ENCODE results near the gene PSMD9. TPM values are rescaled to one million over a fixed set of nuclear protein-coding genes. Genes with fewer than 3 reads are reported as not detected.

The PSMD9 gene
- total RNA-seq, 4 donors from 2014 or later = 2.4 to 312 (median 46.0) TPM

GRCh38 chr12:121958541-121959240 lies 70.1 kb downstream of the PSMD9 start:
- no peaks in the 10 kb centered on the region for H3K27me3 ChIP-seq
- intact Hi-C loops (cut with DNase I; ENCODE audit: low total_unique reads) = no loop called here
- no peaks in the 10 kb centered on the region for H3K4me1 ChIP-seq
- no peaks in the 10 kb centered on the region for H3K9me3 ChIP-seq
- no peak overlapping the region for H3K4me3 ChIP-seq
- no peaks in the 10 kb centered on the region for H3K36me3 ChIP-seq
- no peak overlapping the region for H3K27ac ChIP-seq
- TF ChIP-seq CTCF (IDR thresholded peaks at IDR 0.05) (no peak), POLR2A (IDR thresholded peaks at IDR 0.05) (no peak)
- DNase-seq = no peak

- no peaks in the 10 kb centered on the region for H3K9me3 ChIP-seq
- H3K27ac ChIP-seq = no peak overlapping the region
- intact Hi-C loops (cut with DNase I; ENCODE audit: low total_unique reads) = no loop called here
- no peaks in the 10 kb centered on the region for H3K36me3 ChIP-seq
- H3K27me3 ChIP-seq = no peaks in the 10 kb centered on the region
- no peak for DNase-seq
- no peak overlapping the region for H3K4me3 ChIP-seq
- no peak for TF ChIP-seq POLR2A (IDR thresholded peaks at IDR 0.05)
- no peak for TF ChIP-seq CTCF (IDR thresholded peaks at IDR 0.05)
- no peaks in the 10 kb centered on the region for H3K4me1 ChIP-seq
These were observed 72.0 kb downstream of the PSMD9 start for GRCh38 chr12:121960541-121960940.

GRCh38 chr12:121961195-121961879 lies 72.7 kb downstream of the PSMD9 start:
- Histone ChIP-seq H3K27ac (no peak overlapping the region), H3K27me3 (no peaks in the 10 kb centered on the region), H3K4me3 (no peak overlapping the region), H3K36me3 (no peaks in the 10 kb centered on the region), H3K9me3 (no peaks in the 10 kb centered on the region), H3K4me1 (no peaks in the 10 kb centered on the region)
- intact Hi-C loops (cut with DNase I; ENCODE audit: low total_unique reads) = no loop called here
- no peak for DNase-seq
- TF ChIP-seq POLR2A (IDR thresholded peaks at IDR 0.05) = no peak

- TF ChIP-seq CTCF (IDR thresholded peaks at IDR 0.05) (no peak), POLR2A (IDR thresholded peaks at IDR 0.05) (no peak)
- Histone ChIP-seq H3K27ac (no peak overlapping the region), H3K4me1 (no peaks in the 10 kb centered on the region), H3K9me3 (no peaks in the 10 kb centered on the region), H3K27me3 (no peaks in the 10 kb centered on the region), H3K36me3 (no peaks in the 10 kb centered on the region), H3K4me3 (no peak overlapping the region)
- intact Hi-C loops (cut with DNase I; ENCODE audit: low total_unique reads) = no loop called here
- DNase-seq = no peak
These were observed 74.9 kb downstream of the PSMD9 start for GRCh38 chr12:121963341-121964018.

- DNase-seq = no peak
- Histone ChIP-seq H3K4me1 (no peaks in the 10 kb centered on the region), H3K36me3 (no peaks in the 10 kb centered on the region), H3K4me3 (no peak overlapping the region), H3K27me3 (no peaks in the 10 kb centered on the region), H3K27ac (no peak overlapping the region), H3K9me3 (no peaks in the 10 kb centered on the region)
- TF ChIP-seq POLR2A (IDR thresholded peaks at IDR 0.05) (no peak), CTCF (IDR thresholded peaks at IDR 0.05) (no peak)
- intact Hi-C loops (cut with DNase I; ENCODE audit: low total_unique reads) = no loop called here
These were observed 76.4 kb downstream of the PSMD9 start for GRCh38 chr12:121964813-121965643.

Measured in uterus (tissue), 4 donors.